ENCODE data around the gene ZNF32.

GRCh38 chr10:43671659-43672531 is 23.2 kb upstream of the ZNF32 start:
- TF ChIP-seq CTCF (IDR thresholded peaks at IDR 0.05) (peak; percentile 78 to 88 (median 87)), POLR2AphosphoS5 (IDR thresholded peaks at IDR 0.05; ENCODE audit: insufficient read depth in 1 of 2, low read depth in 1 of 2) (no peak), POLR2A (IDR thresholded peaks at IDR 0.05) (no peak)
